Endodermal cell (in vitro differentiated cells): ENCODE measurements around the gene CAPN14. TPM values are rescaled to one million over a fixed set of nuclear protein-coding genes. Genes with fewer than 3 reads are reported as not detected.

Source experiments
- DNase-seq: peaks from one replicate; pipeline ENCODE4 v3.0.0-alpha.2; 2017
- H3K27ac ChIP-seq: 2 replicates; pipeline ENCODE4 v1.5.1; 2013; ENCODE audit warnings: mild to moderate bottlenecking, low read depth, low read length, moderate library complexity
- H3K27me3 ChIP-seq: 2 replicates; pipeline ENCODE4 v1.6.1; 2013; ENCODE audit warnings: mild to moderate bottlenecking, low read length, moderate library complexity; ENCODE audit not compliant: insufficient read depth, control insufficient read depth, poor library complexity, severe bottlenecking
- H3K36me3 ChIP-seq: 2 replicates; pipeline ENCODE4 v1.7.0; 2013; ENCODE audit warnings: mild to moderate bottlenecking, low read length, moderate library complexity; ENCODE audit not compliant: control insufficient read depth, insufficient read depth
- H3K4me1 ChIP-seq: one replicate; pipeline ENCODE4 v1.7.0; 2013; ENCODE audit warnings: low read length; ENCODE audit not compliant: control insufficient read depth, insufficient read depth
- H3K4me3 ChIP-seq: 2 replicates; pipeline ENCODE4 v1.5.1; 2013; ENCODE audit warnings: mild to moderate bottlenecking, low read length, moderate library complexity
- H3K9ac ChIP-seq: 2 replicates; pipeline ENCODE4 v1.6.1; 2013; ENCODE audit warnings: mild to moderate bottlenecking, low read length, moderate library complexity; ENCODE audit not compliant: poor library complexity, severe bottlenecking; ENCODE audit errors: extremely low read depth
- H3K9me3 ChIP-seq: 2 replicates; pipeline ENCODE4 v1.6.1; 2013; ENCODE audit warnings: mild to moderate bottlenecking, low read length, moderate library complexity; ENCODE audit not compliant: control insufficient read depth
- H3K27ac Mint-ChIP-seq: 2 replicates; pipeline ENCODE4 v1.8.0; 2020; ENCODE audit warnings: mixed read lengths
- H3K27me3 Mint-ChIP-seq: 2 replicates; pipeline ENCODE4 v1.8.0; 2021; ENCODE audit warnings: mild to moderate bottlenecking, mixed read lengths; ENCODE audit not compliant: insufficient read depth
- H3K36me3 Mint-ChIP-seq: 2 replicates; pipeline ENCODE4 v1.8.0; 2020; ENCODE audit warnings: low read depth, mixed read lengths
- H3K4me1 Mint-ChIP-seq: 2 replicates; pipeline ENCODE4 v1.8.0; 2020; ENCODE audit warnings: mixed read lengths
- H3K4me3 Mint-ChIP-seq: 2 replicates; pipeline ENCODE4 v1.8.0; 2020; ENCODE audit warnings: mild to moderate bottlenecking, moderate library complexity, mixed read lengths
- H3K9me3 Mint-ChIP-seq: 2 replicates; pipeline ENCODE4 v1.8.0; 2020; ENCODE audit warnings: mild to moderate bottlenecking, mixed read lengths
- CTCF ChIP-seq: fragments of 200-600 bp; sonication (generic); conservative IDR thresholded peaks from 2 replicates; pipeline ENCODE4 v1.5.0; 2021; ENCODE audit warnings: antibody characterized with exemption, mild to moderate bottlenecking
- WGBS, 2 experiments: methylation state at CpG; one replicate each; pipeline versions ENCODE4 v1.1.5 to v1.1.7; 2013; ENCODE audit warnings: missing lambda C conversion rate in 2 of 2, mixed read lengths in 1 of 2; ENCODE audit not compliant: insufficient coverage in 1 of 2, insufficient read length in 1 of 2; 5-methylcytosine and 5-hydroxymethylcytosine counted together
- total RNA-seq, 2 donors: library from RNA; stranded (reverse); fragmentation: NEBNext Ultra II Directional in 1 of 2; extraction: Animal tissue kit (Norgen Biotek cat#: 25700) in 1 of 2; gene quantifications; 2 replicates in 1 of 2; 3 replicates in 1 of 2; pipeline ENCODE4 v1.2.1, GENCODE V29; 2021

The CAPN14 gene
- total RNA-seq, 2 donors from 2014 or later, result 0.31 to 0.40 TPM

- no peak for DNase-seq
- H3K9me3 Mint-ChIP-seq, result no peaks in the 10 kb centered on the region
- no peak for TF ChIP-seq CTCF
- no peaks in the 10 kb centered on the region for H3K27me3 Mint-ChIP-seq
- Histone ChIP-seq H3K4me3 (no peak overlapping the region), H3K9ac (no peak overlapping the region), H3K27ac (no peak overlapping the region), H3K27me3 (no peaks in the 10 kb centered on the region), H3K4me1 (no peaks in the 10 kb centered on the region), H3K9me3 (no peaks in the 10 kb centered on the region), H3K36me3 (peaks cover 32% of the 10 kb centered on the region)
- no peak overlapping the region for H3K27ac Mint-ChIP-seq
- no peak overlapping the region for H3K4me3 Mint-ChIP-seq
- peaks cover 22% of the 10 kb centered on the region for H3K36me3 Mint-ChIP-seq
- 85 to 88% methylated on average over 3 to 5 of the region's 5 CpGs for WGBS, 2 experiments
- peaks cover 36% of the 10 kb centered on the region for H3K4me1 Mint-ChIP-seq
Observed at GRCh38 chr2:31258351-31258750, 41.0 kb upstream of the CAPN14 start.

- H3K9me3 Mint-ChIP-seq, result no peaks in the 10 kb centered on the region
- peak; percentile 78 for DNase-seq
- peak overlapping the region; percentile 13 for H3K4me3 Mint-ChIP-seq
- H3K9me3 ChIP-seq, result no peaks in the 10 kb centered on the region
- no peaks in the 10 kb centered on the region for H3K27me3 Mint-ChIP-seq
- peak; percentile 43 for TF ChIP-seq CTCF
- H3K27ac ChIP-seq, result no peak overlapping the region
- H3K27ac Mint-ChIP-seq, result peak overlapping the region; percentile 26
- no peak overlapping the region for H3K4me3 ChIP-seq
- H3K9ac ChIP-seq, result no peak overlapping the region
- peaks cover 22% of the 10 kb centered on the region for H3K36me3 Mint-ChIP-seq
- no peaks in the 10 kb centered on the region for H3K27me3 ChIP-seq
- H3K4me1 Mint-ChIP-seq, result peaks cover 35% of the 10 kb centered on the region
- 85 to 91% methylated on average over 2 to 4 of the region's 4 CpGs for WGBS, 2 experiments
- H3K36me3 ChIP-seq, result peaks cover 30% of the 10 kb centered on the region
- H3K4me1 ChIP-seq, result no peaks in the 10 kb centered on the region
Observed at GRCh38 chr2:31256611-31257382, 39.5 kb upstream of the CAPN14 start.

- Histone ChIP-seq H3K27ac (no peak overlapping the region), H3K36me3 (peaks cover 23% of the 10 kb centered on the region), H3K9me3 (no peaks in the 10 kb centered on the region), H3K9ac (no peak overlapping the region), H3K4me1 (no peaks in the 10 kb centered on the region), H3K4me3 (no peak overlapping the region), H3K27me3 (no peaks in the 10 kb centered on the region)
- no peak for DNase-seq
- Mint-ChIP-seq H3K27me3 (no peaks in the 10 kb centered on the region), H3K36me3 (peaks cover 18% of the 10 kb centered on the region), H3K9me3 (no peaks in the 10 kb centered on the region), H3K4me3 (no peak overlapping the region), H3K4me1 (peaks cover 35% of the 10 kb centered on the region), H3K27ac (peak overlapping the region; percentile 26)
- TF ChIP-seq CTCF, result no peak
- WGBS, 2 experiments, result 92% methylated on average over 11 of the region's 11 CpGs
Observed at GRCh38 chr2:31255911-31256571, 38.7 kb upstream of the CAPN14 start.
